ENCODE results near the gene NUBP1.

The NUBP1 gene

GRCh38 chr16:10806698-10807097, 63.1 kb downstream of the NUBP1 start:
- no peak for DNase-seq (ENCODE audit: low read depth in 3 of 3)

DNA sequence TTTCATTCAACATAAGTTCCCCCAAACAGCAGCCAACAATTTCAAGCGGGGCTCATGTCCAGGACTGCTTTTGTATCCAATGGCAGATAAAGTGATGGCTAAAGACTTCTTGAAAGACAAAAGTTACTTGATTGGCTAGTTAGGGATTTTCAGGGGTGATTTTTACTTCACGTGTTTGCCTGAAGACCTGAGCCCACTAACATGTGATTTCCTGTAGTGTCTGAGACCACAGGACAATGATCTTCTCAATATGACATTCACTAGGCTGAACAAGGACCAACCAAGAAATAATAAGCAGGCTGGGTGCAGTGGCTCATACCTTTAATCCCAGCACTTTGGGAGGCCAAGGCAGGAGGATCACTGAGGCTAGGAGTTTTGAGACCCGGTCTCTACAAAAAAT, 64.6 kb downstream of the NUBP1 start:
- no peak for DNase-seq (ENCODE audit: low read depth in 3 of 3)

- no peak for DNase-seq (ENCODE audit: low read depth in 3 of 3)
These were observed 65.2 kb downstream of the NUBP1 start for GRCh38 chr16:10808850-10809249.

- no peak for DNase-seq (ENCODE audit: low read depth in 3 of 3)
These were observed 66.1 kb downstream of the NUBP1 start for GRCh38 chr16:10809706-10810105.

GRCh38 chr16:10812312-10813098, 68.9 kb downstream of the NUBP1 start:
- DNase-seq (ENCODE audit: low read depth in 3 of 3), result no peak

GRCh38 chr16:10813099-10813455, 69.4 kb downstream of the NUBP1 start:
- no peak for DNase-seq (ENCODE audit: low read depth in 3 of 3)

- no peak for DNase-seq (ENCODE audit: low read depth in 3 of 3)
These were observed 73.9 kb downstream of the NUBP1 start for GRCh38 chr16:10817514-10817913.

- no peak for DNase-seq (ENCODE audit: low read depth in 3 of 3)
These were observed 74.6 kb downstream of the NUBP1 start, which contains the start of gene TVP23A for GRCh38 chr16:10817963-10818941. TVP23A (minus strand) TSS chr16:10818794; CDS start chr16:10818493, 301 bp downstream.
